Prostate gland (tissue), 2 donors: ENCODE data around the gene GUK1.

ENCODE experiments used
- CTCF ChIP-seq, 4 experiments: fragments of 200-600 bp in 2 of 4; fragments of 450-650 bp in 2 of 4; sonication (generic) in 2 of 4; IDR thresholded peaks; 1 replicate in 3 of 4; 2 replicates in 1 of 4; pipeline ENCODE4 v1.5.1; 2016 to 2019; ENCODE audit warnings: antibody characterized with exemption in 4 of 4, mild to moderate bottlenecking in 2 of 4, moderate library complexity in 2 of 4
- POLR2A ChIP-seq: fragments of 450-650 bp; IDR thresholded peaks from one replicate; pipeline ENCODE4 v1.6.1; 2016; ENCODE audit warnings: antibody characterized with exemption, mild to moderate bottlenecking

GRCh38 chr1:228161866-228162265, 21.8 kb downstream of the GUK1 start:
- no peak for TF ChIP-seq POLR2A
- no peak for TF ChIP-seq CTCF (IDR thresholded peaks at IDR 0.05)
